HG02973 (cell line): ENCODE data around the gene PLA2G12B.

Experiments used
- ATAC-seq: cut with Tn5 transposase; IDR thresholded peaks from one replicate; pipeline ENCODE4 v1.9.1; 2021; ENCODE audit warnings: moderate library complexity; ENCODE audit not compliant: unreplicated experiment

PLA2G12B gene

GRCh38 chr10:72895236-72895850, 59.3 kb downstream of the PLA2G12B start:
- ATAC-seq: no peak

- no peak for ATAC-seq
Observed at GRCh38 chr10:72893136-72893798, 61.3 kb downstream of the PLA2G12B start, which contains the start of gene OIT3. TSS of gene OIT3 (plus strand) at chr10:72893739. CDS start at chr10:72893799, 60 bp downstream.

- ATAC-seq: no peak
Observed at GRCh38 chr10:72890086-72890485, 64.5 kb downstream of the PLA2G12B start.

DNA sequence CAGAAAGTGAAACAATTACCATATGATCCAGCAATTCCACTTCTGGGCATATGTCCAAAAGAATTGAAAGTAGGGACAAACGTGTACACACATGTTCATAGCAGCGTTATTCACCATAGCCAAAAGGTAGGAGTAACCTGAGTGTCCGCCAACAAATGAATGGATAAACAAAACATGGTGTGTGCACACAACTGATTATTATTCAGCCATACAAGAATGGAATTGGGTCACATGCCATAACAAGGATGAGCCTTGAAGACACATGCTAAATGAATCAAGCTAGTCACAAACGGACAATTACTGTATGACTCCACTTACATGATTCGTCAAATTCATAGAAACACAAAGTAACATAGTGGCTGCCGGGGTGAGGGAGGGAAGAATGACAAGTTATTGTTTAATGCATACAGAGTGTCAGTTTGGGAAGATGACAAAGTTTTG, 65.2 kb downstream of the PLA2G12B start:
- no peak for ATAC-seq

GRCh38 chr10:72888151-72888638, 66.4 kb downstream of the PLA2G12B start:
- no peak for ATAC-seq

GRCh38 chr10:72887043-72887442, 67.6 kb downstream of the PLA2G12B start:
- ATAC-seq: no peak

GRCh38 chr10:72886621-72887020, 68.0 kb downstream of the PLA2G12B start:
- ATAC-seq: no peak

DNA sequence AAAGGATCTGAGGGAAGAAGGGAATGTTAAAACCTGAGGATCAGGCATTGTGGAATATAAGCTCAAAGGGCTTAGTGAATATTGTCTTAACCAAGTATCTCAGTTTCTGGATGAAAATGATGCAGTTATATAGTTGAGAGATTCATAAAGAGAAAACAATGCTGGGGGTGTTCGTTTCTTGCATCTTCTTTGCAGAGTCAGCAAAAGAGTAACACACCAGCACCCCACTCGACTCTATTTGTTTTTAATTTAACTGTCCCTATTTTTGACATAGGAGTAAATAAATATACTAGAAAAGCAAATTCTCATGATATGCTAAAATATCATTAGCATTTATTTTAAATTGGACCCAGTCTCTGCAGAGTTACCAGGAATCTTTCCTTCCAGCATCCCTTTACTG, 68.7 kb downstream of the PLA2G12B start:
- no peak for ATAC-seq
